ENCODE measurements around the gene ZSCAN20. TPM values are rescaled to one million over a fixed set of nuclear protein-coding genes. Genes with fewer than 3 reads are reported as not detected.

The ZSCAN20 gene
- total RNA-seq, 2 experiments from 2014 or later, result 3.9 to 4.0 TPM

DNA sequence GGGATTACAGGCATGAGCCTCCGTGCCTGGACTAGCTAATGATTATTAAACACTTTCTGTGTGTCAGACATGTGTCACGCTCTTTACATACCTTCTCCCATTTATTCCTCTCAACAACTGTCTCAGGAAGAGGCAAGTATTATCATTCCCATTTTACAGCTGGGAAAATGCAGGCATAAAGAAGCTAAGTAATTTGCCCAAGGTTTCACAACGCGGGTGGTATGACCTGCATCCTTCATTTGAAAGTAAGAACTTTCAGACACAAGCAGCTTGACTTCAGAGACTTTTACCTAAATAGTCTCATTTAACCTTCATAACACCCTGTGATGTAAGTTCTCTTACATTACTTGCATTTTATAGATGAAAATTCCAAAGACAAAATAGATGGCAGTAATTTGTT, 1.0 kb upstream of the ZSCAN20 start:
- no peak for TF ChIP-seq EZH2phosphoT487 (IDR thresholded peaks at IDR 0.05; ENCODE audit: borderline replicate concordance, low read depth, low read length)
- TF ChIP-seq, protein P1, sequence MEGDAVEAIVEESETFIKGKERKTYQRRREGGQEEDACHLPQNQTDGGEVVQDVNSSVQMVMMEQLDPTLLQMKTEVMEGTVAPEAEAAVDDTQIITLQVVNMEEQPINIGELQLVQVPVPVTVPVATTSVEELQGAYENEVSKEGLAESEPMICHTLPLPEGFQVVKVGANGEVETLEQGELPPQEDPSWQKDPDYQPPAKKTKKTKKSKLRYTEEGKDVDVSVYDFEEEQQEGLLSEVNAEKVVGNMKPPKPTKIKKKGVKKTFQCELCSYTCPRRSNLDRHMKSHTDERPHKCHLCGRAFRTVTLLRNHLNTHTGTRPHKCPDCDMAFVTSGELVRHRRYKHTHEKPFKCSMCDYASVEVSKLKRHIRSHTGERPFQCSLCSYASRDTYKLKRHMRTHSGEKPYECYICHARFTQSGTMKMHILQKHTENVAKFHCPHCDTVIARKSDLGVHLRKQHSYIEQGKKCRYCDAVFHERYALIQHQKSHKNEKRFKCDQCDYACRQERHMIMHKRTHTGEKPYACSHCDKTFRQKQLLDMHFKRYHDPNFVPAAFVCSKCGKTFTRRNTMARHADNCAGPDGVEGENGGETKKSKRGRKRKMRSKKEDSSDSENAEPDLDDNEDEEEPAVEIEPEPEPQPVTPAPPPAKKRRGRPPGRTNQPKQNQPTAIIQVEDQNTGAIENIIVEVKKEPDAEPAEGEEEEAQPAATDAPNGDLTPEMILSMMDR (conservative IDR thresholded peaks at IDR 0.05; ENCODE audit: low read length), result no peak
- H3K4me1 ChIP-seq (ENCODE audit: insufficient read depth, low read length, poor library complexity, severe bottlenecking), result peaks cover 18% of the 10 kb centered on the region
- H2AFZ ChIP-seq (ENCODE audit: low read length), result peak overlapping the region; percentile 71; the same call in 1 of the 2 replicates
- no peak overlapping the region for H3K27ac ChIP-seq (ENCODE audit: low read depth, low read length, poor library complexity, severe bottlenecking)
- CTCF ChIA-PET (ENCODE audit: unreplicated experiment), result interaction anchor here (0.8 to 1.3 kb wide), 4 partner anchors 11 to 177 kb away, joined by 3 to 5 read pairs (median 4); no protein-coding TSS in a partner anchor
- BruUV-seq (replicated peaks), result no TSS peak
- peak overlapping the region; percentile 59 for H3K4me2 ChIP-seq (ENCODE audit: low read length)
- POLR2A ChIA-PET, result interaction anchor here (1.5 to 1.9 kb wide), 4 partner anchors 9 to 344 kb away, joined by 4 to 9 read pairs (median 6); no protein-coding TSS in a partner anchor
- 0 out of 2 replicates have a peak, but pooled peaks cover 6% of the 10 kb centered on the region for H3K79me2 ChIP-seq (ENCODE audit: insufficient read depth, low read depth, low read length)
- no peaks in the 10 kb centered on the region for H3K9me3 ChIP-seq (ENCODE audit: low read length)
- no peaks in the 10 kb centered on the region for H4K20me1 ChIP-seq (ENCODE audit: insufficient read depth, low read length)
- H3K36me3 ChIP-seq (ENCODE audit: insufficient read depth, low read length), result no peaks in the 10 kb centered on the region
- DNase-seq (ENCODE audit: low spot score), result no peak
- H3K9me2 ChIP-seq (ENCODE audit: insufficient read depth, low read length), result no peaks in the 10 kb centered on the region
- no peak overlapping the region for H3K4me3 ChIP-seq (ENCODE audit: low read depth, low read length, poor library complexity, severe bottlenecking)
- intact Hi-C loops (cut with micrococcal nuclease; ENCODE audit: unreplicated experiment), result loop anchor here (5.0 kb wide), 1 partner anchor 344 kb away; no protein-coding TSS in a partner anchor

- CTCF ChIA-PET (ENCODE audit: unreplicated experiment), result no interaction called here
Observed at GRCh38 chr1:33473900-33474299, 1.5 kb downstream of the ZSCAN20 start.

DNA sequence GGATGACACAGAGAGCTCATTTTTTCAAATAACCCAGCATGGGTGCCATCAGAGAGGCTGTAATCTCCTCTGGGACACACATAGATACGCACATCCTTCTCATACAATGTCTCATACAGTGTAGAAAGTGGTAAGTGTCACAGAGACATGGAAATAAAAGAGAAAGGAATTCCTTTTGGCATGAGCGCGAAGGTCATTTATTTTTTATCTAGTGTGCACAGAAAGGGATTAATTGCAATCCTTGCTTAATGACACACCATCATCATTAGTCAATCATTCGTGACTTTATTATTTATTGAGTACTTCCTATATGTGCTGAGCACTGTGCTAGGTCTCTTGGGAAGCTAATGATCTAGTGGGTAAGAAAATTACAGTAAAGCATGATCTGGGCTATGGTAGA, 5.0 kb downstream of the ZSCAN20 start:
- Histone ChIP-seq H3K9me3 (ENCODE audit: low read length) (no peaks in the 10 kb centered on the region), H3K79me2 (ENCODE audit: insufficient read depth, low read depth, low read length) (0 out of 2 replicates have a peak, but pooled peaks cover 6% of the 10 kb centered on the region), H2AFZ (ENCODE audit: low read length) (no peak overlapping the region), H3K4me3 (ENCODE audit: low read depth, low read length, poor library complexity, severe bottlenecking) (no peak overlapping the region), H4K20me1 (ENCODE audit: insufficient read depth, low read length) (no peaks in the 10 kb centered on the region), H3K9me2 (ENCODE audit: insufficient read depth, low read length) (no peaks in the 10 kb centered on the region), H3K36me3 (ENCODE audit: insufficient read depth, low read length) (no peaks in the 10 kb centered on the region), H3K4me2 (ENCODE audit: low read length) (no peak overlapping the region), H3K4me1 (ENCODE audit: insufficient read depth, low read length, poor library complexity, severe bottlenecking) (no peaks in the 10 kb centered on the region), H3K27ac (ENCODE audit: low read depth, low read length, poor library complexity, severe bottlenecking) (no peak overlapping the region)
- POLR2A ChIA-PET, result no interaction called here
- BruUV-seq (replicated peaks), result no TSS peak
- TF ChIP-seq, protein P1 (conservative IDR thresholded peaks at IDR 0.05; ENCODE audit: low read length), result no peak
- TF ChIP-seq EZH2phosphoT487 (IDR thresholded peaks at IDR 0.05; ENCODE audit: borderline replicate concordance, low read depth, low read length), result no peak
- intact Hi-C loops (cut with micrococcal nuclease; ENCODE audit: unreplicated experiment), result no loop called here
- CTCF ChIA-PET (ENCODE audit: unreplicated experiment), result no interaction called here
- no peak for DNase-seq (ENCODE audit: low spot score)

More at GRCh38 chr1:33473900-33474299, 1.5 kb downstream of the ZSCAN20 start:
- Histone ChIP-seq H3K36me3 (ENCODE audit: insufficient read depth, low read length) (no peaks in the 10 kb centered on the region), H3K9me3 (ENCODE audit: low read length) (no peaks in the 10 kb centered on the region), H3K9me2 (ENCODE audit: insufficient read depth, low read length) (no peaks in the 10 kb centered on the region), H3K79me2 (ENCODE audit: insufficient read depth, low read depth, low read length) (0 out of 2 replicates have a peak, but pooled peaks cover 6% of the 10 kb centered on the region), H3K27ac (ENCODE audit: low read depth, low read length, poor library complexity, severe bottlenecking) (no peak overlapping the region), H4K20me1 (ENCODE audit: insufficient read depth, low read length) (no peaks in the 10 kb centered on the region), H3K4me2 (ENCODE audit: low read length) (no peak overlapping the region), H3K4me3 (ENCODE audit: low read depth, low read length, poor library complexity, severe bottlenecking) (no peak overlapping the region), H3K4me1 (ENCODE audit: insufficient read depth, low read length, poor library complexity, severe bottlenecking) (peaks cover 18% of the 10 kb centered on the region), H2AFZ (ENCODE audit: low read length) (no peak overlapping the region)
- no peak for DNase-seq (ENCODE audit: low spot score)
- TF ChIP-seq, protein P1 (conservative IDR thresholded peaks at IDR 0.05; ENCODE audit: low read length), result no peak
- no peak for TF ChIP-seq EZH2phosphoT487 (IDR thresholded peaks at IDR 0.05; ENCODE audit: borderline replicate concordance, low read depth, low read length)
- POLR2A ChIA-PET, result interaction anchor here (0.5 to 1.0 kb wide), 2 partner anchors 13 to 360 kb away, joined by 3 to 4 read pairs; no protein-coding TSS in a partner anchor
- BruUV-seq (replicated peaks), result TSS peak; percentile 39
- intact Hi-C loops (cut with micrococcal nuclease; ENCODE audit: unreplicated experiment), result loop anchor here (5.0 kb wide), 1 partner anchor 347 kb away; no protein-coding TSS in a partner anchor

Measured in OCI-LY7 (cell line).